ENCODE measurements around the gene GCLC.

The GCLC gene

DNA sequence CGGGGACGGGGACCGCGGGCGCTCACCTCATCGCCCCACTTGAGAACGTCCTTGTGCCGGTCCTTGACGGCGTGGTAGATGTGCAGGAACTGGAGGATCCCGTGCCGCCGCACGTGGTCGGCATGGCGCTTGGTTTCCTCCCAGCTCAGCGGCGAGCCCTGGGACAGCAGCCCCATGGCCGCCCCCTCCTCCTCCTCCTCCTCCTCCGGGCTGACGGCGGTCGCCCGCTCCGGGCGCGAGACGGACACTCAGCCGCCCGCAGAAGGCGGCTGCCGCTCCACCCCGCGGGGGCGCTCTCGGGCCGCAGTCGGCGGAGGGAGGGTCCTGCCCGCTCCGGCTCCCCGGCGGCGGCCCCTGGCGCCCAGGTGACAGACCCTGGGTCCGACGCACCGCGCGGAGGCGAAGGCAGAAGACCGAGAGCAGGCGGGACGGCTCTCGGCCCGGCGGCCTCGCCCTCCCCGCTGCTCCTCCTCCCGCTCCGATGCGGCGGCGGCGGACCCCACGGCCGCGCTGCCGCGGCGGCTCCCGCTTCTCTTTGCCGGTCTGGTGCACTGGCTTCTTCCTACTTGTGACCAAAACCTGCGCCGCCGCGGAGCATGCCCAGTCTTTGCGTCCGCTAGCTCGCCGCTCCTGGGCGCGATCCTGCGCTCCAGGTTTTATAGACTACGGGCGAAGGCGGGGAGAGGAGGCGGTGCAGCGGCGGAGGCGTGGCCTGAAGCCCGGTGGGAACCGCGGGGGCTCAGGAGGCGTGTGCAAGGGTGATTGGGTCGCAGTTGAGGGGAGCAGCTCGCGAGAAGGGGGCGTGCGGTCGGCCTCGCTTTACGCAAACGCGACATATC lies at the start of gene GCLC:
Gene GCLC (minus strand): TSS at position 632 of the 839 bp plus-strand sequence. CDS start 456 bp downstream, at position 176.
- H3K9me3 Mint-ChIP-seq = no peaks in the 10 kb centered on the region
- DNase-seq (ENCODE audit: low spot score in 2 of 2) = peak; percentile 81 to 84
- H3K27me3 Mint-ChIP-seq = no peaks in the 10 kb centered on the region
- peak within 1 kb of the TSS; percentile 95 for H3K4me3 Mint-ChIP-seq
- peaks cover 40% of the 10 kb centered on the region for H3K4me1 Mint-ChIP-seq
- H3K36me3 Mint-ChIP-seq = peaks cover 5% of the 10 kb centered on the region
- H3K27ac Mint-ChIP-seq = peak within 1 kb of the TSS; percentile 88
- ATAC-seq (ENCODE audit: low read depth) = peak; percentile 62

DNA sequence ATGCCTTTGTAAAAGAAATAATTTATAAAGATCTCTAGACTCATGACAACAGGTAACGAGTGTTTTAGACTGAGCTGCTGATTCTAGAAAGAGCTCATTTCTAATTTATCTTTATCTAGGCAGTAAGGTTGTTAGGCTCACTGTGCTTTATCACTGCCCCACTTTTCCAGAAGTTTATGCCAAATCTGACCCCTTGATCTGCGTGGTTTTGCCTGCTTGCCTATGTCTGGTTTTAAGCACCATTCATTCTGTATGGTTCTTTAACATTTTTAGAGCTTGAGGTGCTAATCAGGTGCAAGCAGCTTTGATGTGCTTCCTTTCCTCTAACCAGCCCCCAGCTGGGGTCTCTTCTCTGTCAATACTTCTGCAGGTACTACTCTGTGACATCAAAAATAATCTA lies 49.7 kb upstream of the GCLC start:
- H3K4me3 Mint-ChIP-seq = no peak overlapping the region
- ATAC-seq (ENCODE audit: low read depth) (no peak), DNase-seq (ENCODE audit: low spot score in 2 of 2) (no peak)
- peaks cover 2% of the 10 kb centered on the region for H3K27me3 Mint-ChIP-seq
- H3K9me3 Mint-ChIP-seq = no peaks in the 10 kb centered on the region
- peaks cover 1% of the 10 kb centered on the region for H3K36me3 Mint-ChIP-seq
- H3K4me1 Mint-ChIP-seq = no peaks in the 10 kb centered on the region
- H3K27ac Mint-ChIP-seq = no peak overlapping the region

DNA sequence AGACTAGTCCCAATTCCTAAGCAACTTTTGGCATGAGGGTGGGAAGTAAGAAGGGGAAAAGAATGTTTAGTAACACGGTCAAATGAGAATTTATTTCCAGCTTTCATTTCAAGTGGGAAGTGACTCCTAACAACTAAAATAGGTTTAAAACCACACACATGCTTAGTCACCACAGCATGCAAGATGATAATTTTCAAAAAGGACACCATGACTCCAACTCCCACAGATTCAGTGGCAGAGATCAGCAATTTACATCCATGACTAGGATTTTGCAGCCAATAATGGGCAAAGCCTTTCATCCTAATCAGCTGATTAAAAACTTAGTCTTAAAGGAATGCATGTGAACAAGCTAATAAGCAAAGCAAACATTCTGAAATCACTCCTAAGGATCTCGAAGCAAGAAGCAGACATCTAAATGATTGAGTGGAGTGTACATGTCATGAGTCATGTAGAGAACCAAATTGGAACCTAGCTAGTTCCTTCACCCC lies 48.1 kb upstream of the GCLC start:
- Mint-ChIP-seq H3K27me3 (peaks cover 2% of the 10 kb centered on the region), H3K9me3 (no peaks in the 10 kb centered on the region), H3K4me1 (peaks cover 8% of the 10 kb centered on the region), H3K27ac (no peak overlapping the region), H3K36me3 (peaks cover 1% of the 10 kb centered on the region), H3K4me3 (no peak overlapping the region)
- DNase-seq (ENCODE audit: low spot score in 2 of 2) (no peak), ATAC-seq (ENCODE audit: low read depth) (no peak)

DNA sequence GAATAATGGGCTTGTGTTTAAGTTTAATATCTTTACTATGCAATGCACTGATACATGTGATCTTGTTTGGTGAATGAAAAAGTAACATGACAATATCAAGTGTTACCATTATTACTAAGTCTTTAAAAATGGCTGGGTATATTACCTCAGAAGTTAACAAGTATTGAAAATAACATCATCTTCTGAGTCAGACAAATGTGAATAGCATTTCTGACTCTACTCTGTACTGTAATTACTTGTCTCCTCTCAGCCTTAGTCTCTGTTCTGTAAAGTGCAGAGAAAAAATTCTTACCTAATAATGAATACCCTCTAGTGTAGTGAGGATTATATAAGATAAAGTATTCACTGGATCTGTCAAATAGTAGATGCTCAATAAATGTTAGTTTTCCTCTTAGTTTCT lies 47.0 kb upstream of the GCLC start:
- H3K36me3 Mint-ChIP-seq = peaks cover 1% of the 10 kb centered on the region
- no peak for ATAC-seq (ENCODE audit: low read depth)

DNA sequence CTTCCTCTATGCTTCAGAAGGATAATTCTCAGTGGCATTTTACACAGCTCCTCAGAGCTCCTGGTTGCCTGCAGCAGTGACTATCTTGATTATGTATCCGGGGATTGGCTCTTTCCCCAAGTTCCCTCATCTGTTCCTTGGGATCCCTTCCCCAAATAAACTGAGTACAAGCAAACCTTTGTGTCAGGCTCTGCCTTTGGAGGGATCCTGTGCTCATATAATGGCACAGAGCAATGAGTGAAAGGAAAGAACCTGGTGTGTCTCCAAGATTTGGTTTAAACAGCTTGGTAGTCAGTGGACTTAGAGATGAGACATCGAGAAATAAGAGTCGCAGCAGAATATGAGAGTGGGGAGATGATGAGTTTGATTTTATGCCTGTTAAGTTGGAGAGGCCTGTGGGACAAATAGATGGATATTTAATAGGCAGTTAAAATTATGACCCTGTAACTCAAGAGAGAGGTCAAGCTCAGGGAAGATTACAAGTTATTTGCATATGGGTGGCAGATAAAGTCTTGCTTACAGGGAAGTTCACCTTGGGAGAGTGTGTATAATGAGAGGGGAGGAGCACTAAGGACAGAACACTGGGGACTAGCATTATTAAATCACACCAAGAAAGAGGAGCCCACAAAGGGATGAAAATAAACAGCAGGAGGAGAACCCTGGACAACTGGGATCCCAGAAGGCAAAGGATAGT lies 44.1 kb upstream of the GCLC start:
- Mint-ChIP-seq H3K27ac (no peak overlapping the region), H3K4me1 (peaks cover 21% of the 10 kb centered on the region), H3K27me3 (peaks cover 2% of the 10 kb centered on the region), H3K4me3 (no peak overlapping the region), H3K9me3 (no peaks in the 10 kb centered on the region), H3K36me3 (no peaks in the 10 kb centered on the region)
- DNase-seq (ENCODE audit: low spot score in 2 of 2) (no peak), ATAC-seq (ENCODE audit: low read depth) (no peak)

More for the DNA sequence above, 47.0 kb upstream of the GCLC start:
- Mint-ChIP-seq H3K27me3 (peaks cover 2% of the 10 kb centered on the region), H3K4me3 (no peak overlapping the region), H3K27ac (no peak overlapping the region), H3K4me1 (peaks cover 10% of the 10 kb centered on the region), H3K9me3 (no peaks in the 10 kb centered on the region)
- DNase-seq (ENCODE audit: low spot score in 2 of 2) = no peak

DNA sequence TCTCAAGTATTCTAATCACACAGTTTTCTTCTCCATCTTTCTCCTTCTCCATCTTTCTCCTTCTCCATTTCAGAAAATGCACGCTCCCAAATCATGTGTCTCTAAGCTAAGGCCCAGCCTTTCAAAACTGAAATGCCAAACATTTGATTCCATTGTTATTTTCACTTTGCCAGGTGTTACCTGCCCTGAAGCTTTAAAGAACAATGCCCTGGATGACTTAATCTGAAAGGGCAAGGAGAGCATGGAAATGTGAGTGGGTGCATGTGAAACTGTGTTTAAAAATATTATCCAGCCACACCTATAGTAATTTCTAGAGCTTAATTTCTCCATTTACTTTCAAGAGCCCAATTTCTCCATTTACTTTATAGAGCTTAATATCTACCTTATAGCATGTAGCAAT lies 42.4 kb upstream of the GCLC start:
- Mint-ChIP-seq H3K36me3 (no peaks in the 10 kb centered on the region), H3K27me3 (no peaks in the 10 kb centered on the region), H3K4me3 (no peak overlapping the region), H3K4me1 (peaks cover 21% of the 10 kb centered on the region), H3K27ac (no peak overlapping the region), H3K9me3 (no peaks in the 10 kb centered on the region)
- DNase-seq (ENCODE audit: low spot score in 2 of 2) (no peak), ATAC-seq (ENCODE audit: low read depth) (no peak)

DNA sequence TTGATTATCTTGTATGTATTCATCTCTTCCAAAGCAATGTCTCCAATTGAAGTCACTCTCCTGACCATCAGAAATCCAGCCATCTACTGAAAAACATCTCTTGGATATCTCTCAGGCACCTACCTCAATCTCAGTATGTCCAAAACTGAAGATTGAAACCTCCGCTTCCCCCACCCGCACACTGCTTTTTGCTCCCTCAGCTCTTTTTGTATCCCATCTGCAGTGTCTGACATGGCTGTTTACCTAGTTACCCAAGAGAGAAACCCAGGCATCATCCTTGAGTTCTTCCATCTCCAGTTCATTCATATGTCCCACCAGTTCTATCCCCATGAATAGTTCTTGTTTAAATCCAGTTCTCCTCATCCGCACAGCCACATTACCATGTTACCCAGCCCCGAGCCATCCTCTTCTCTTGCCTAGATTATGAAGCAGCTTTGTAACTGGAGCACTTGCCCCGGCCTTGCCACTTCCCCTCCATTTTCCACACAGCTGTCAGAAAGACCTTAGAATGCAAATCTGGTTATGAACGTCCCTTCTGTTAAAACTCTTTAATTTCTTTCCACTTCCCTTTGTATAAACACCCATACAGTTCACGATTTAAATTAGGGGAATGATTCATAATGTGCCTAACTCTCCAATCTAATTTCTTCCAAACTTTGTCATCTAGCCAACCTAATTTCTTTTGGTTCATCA lies 40.5 kb upstream of the GCLC start:
- H3K4me3 Mint-ChIP-seq = no peak overlapping the region
- no peak for ATAC-seq (ENCODE audit: low read depth)
- no peaks in the 10 kb centered on the region for H3K27me3 Mint-ChIP-seq
- H3K4me1 Mint-ChIP-seq = peaks cover 24% of the 10 kb centered on the region
- H3K9me3 Mint-ChIP-seq = no peaks in the 10 kb centered on the region
- no peak for DNase-seq (ENCODE audit: low spot score in 2 of 2)
- H3K36me3 Mint-ChIP-seq = no peaks in the 10 kb centered on the region
- H3K27ac Mint-ChIP-seq = peak overlapping the region; percentile 9

DNA sequence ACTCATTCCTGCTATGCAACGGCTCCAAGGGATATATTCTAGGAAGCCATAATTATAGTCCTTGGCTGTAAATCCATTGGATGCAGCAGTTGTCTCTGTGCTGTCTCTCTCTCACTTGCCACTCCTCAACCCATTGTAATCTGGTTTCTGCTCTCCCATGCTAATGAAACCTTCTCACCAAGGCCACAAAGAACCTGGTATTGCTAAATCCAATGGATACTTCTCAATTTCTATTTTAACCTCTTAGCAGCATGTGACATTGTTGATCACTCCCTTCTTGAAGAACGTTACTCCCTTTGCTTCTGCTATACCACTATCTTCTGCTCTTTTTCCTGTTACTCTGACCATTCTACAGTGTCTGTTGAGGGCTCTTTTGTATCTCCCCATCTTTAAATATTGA lies 39.8 kb upstream of the GCLC start:
- H3K4me3 Mint-ChIP-seq = no peak overlapping the region
- no peaks in the 10 kb centered on the region for H3K27me3 Mint-ChIP-seq
- H3K36me3 Mint-ChIP-seq = no peaks in the 10 kb centered on the region
- peaks cover 24% of the 10 kb centered on the region for H3K4me1 Mint-ChIP-seq
- H3K9me3 Mint-ChIP-seq = no peaks in the 10 kb centered on the region
- no peak overlapping the region for H3K27ac Mint-ChIP-seq
- ATAC-seq (ENCODE audit: low read depth) (no peak), DNase-seq (ENCODE audit: low spot score in 2 of 2) (no peak)

DNA sequence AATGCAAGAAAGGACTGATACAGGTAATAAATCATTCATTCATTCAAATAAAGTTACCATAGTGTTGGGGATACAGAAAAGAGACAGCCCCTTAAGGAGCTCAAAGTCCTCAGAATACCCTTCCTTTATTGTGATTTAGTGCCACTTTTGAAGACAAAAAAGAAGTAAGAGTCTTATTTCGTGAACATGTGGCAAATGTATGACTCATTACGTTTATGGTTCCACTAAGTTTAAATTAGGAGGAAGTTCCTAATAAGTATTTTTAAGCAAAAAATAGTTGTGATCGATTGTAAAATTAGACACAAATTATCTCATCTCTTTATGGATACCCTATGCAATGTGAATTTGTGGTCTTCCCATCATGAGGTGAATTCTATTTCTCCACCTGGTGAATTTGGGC lies 38.5 kb upstream of the GCLC start:
- H3K4me3 Mint-ChIP-seq = no peak overlapping the region
- H3K27ac Mint-ChIP-seq = no peak overlapping the region
- no peaks in the 10 kb centered on the region for H3K9me3 Mint-ChIP-seq
- ATAC-seq (ENCODE audit: low read depth) (no peak), DNase-seq (ENCODE audit: low spot score in 2 of 2) (no peak)
- peaks cover 16% of the 10 kb centered on the region for H3K4me1 Mint-ChIP-seq
- H3K27me3 Mint-ChIP-seq = no peaks in the 10 kb centered on the region
- no peaks in the 10 kb centered on the region for H3K36me3 Mint-ChIP-seq

DNA sequence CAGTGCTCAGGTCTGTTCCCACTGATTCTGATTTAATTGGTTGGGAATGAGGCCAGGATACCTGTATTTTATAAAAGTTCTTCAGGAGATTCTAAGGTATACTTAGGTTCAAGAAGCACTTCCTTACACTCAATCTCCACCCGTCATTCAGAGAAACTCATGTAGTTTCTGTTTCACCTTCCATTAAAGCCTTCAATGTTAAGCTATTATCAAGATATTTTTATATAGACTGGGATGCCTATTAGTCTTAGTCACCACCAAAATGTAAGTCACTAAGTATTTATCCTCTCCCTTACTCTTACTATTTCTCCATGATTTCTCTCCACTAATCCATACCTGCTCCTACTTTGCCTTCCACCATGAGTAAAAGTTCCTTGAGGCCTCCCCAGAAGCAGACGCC lies 38.1 kb upstream of the GCLC start:
- Mint-ChIP-seq H3K27me3 (no peaks in the 10 kb centered on the region), H3K4me1 (peaks cover 16% of the 10 kb centered on the region), H3K36me3 (no peaks in the 10 kb centered on the region), H3K4me3 (no peak overlapping the region), H3K9me3 (no peaks in the 10 kb centered on the region), H3K27ac (no peak overlapping the region)
- ATAC-seq (ENCODE audit: low read depth) (no peak), DNase-seq (ENCODE audit: low spot score in 2 of 2) (no peak)

DNA sequence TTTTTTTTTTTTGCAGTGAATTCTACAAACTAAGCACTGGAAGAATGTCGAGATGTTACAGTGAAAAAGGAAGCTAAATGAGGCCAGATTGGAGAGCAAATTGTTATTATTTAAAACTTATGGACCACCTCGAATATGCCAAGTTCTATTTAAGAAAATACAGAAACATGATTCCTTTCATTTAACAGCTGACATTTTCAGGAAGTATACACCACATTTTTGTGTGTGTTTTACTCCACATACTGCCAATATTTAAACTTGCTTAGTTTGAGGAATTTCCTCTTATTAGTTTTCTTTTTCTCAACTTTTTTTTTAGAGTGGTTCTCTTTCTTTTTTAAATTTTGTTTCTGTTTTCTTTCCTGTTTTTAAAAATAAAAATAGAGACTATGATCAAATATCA lies 37.0 kb upstream of the GCLC start:
- no peak for ATAC-seq (ENCODE audit: low read depth)
- Mint-ChIP-seq H3K9me3 (no peaks in the 10 kb centered on the region), H3K4me3 (no peak overlapping the region), H3K27me3 (no peaks in the 10 kb centered on the region), H3K4me1 (peaks cover 14% of the 10 kb centered on the region), H3K36me3 (no peaks in the 10 kb centered on the region), H3K27ac (no peak overlapping the region)
- no peak for DNase-seq (ENCODE audit: low spot score in 2 of 2)

DNA sequence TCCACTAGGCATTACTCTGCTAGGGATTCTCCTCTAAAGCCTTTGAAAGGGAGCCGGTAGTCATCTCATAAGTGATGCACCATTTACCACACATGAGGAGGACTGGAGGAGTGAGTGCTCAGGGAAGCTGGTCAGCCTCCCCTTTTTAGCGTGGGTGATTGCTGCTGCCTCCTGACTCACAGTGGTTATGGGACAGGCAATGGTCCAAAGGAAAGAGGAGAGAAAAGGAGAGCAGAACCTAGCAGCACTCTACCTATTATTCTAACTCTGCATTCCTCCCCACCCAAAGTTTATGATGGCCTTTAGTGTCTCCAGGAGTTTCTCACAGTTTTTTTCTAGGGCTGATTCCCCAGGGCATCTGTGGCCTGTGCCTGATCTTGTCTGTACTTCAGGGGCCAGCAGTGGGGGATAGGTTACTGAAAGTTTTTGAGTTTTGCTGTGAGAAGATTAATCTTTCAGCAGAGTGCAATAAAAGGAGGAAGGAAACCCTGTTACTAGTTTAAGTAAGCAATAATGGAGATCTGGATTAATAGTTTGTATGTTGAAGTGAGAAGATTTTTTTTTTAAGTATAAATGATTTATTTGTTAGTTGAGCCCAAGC lies 36.4 kb upstream of the GCLC start:
- H3K4me3 Mint-ChIP-seq = no peak overlapping the region
- no peak overlapping the region for H3K27ac Mint-ChIP-seq
- no peaks in the 10 kb centered on the region for H3K9me3 Mint-ChIP-seq
- H3K27me3 Mint-ChIP-seq = no peaks in the 10 kb centered on the region
- H3K36me3 Mint-ChIP-seq = no peaks in the 10 kb centered on the region
- no peak for DNase-seq (ENCODE audit: low spot score in 2 of 2)
- no peak for ATAC-seq (ENCODE audit: low read depth)
- peaks cover 14% of the 10 kb centered on the region for H3K4me1 Mint-ChIP-seq

DNA sequence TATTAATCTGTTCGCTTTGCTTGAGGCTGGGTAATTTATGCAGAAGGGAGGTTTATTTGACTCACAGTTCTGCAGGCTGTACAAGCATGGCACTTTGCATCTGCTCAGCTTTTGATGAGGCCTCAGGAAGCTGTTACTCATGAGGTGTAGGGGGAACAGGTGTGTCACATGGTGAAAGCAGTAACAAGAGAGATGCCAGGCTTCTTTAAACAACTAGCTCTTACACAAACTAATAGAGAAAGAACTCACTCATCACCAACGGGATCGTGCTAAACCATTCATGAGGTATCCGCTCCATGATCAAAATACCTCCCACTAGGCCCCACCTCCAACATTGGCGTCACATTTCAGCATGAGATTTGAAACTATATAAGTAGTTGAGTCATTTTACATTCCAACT lies 34.4 kb upstream of the GCLC start:
- Mint-ChIP-seq H3K9me3 (no peaks in the 10 kb centered on the region), H3K4me1 (peaks cover 7% of the 10 kb centered on the region), H3K27ac (no peak overlapping the region), H3K4me3 (no peak overlapping the region), H3K36me3 (no peaks in the 10 kb centered on the region), H3K27me3 (no peaks in the 10 kb centered on the region)
- no peak for DNase-seq (ENCODE audit: low spot score in 2 of 2)
- no peak for ATAC-seq (ENCODE audit: low read depth)

DNA sequence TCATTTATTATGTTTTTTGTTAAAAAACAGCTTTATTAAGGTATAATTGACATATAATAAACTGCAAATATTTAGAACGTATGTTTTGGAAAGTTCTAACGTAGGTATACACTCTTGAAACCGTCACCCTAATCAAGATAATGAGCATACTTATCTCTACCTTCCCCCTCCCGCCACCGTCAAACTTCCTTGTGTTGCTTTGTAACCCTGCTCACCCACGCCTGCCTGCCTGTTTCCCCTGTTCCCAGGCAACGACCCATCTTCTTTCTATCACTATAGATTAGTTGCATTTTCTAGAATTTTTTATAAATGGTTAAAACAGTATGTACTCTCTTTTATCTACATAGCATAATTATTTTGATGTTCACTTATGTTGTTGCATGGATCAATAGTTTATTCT lies 33.5 kb upstream of the GCLC start:
- DNase-seq (ENCODE audit: low spot score in 2 of 2) = no peak
- no peaks in the 10 kb centered on the region for H3K9me3 Mint-ChIP-seq
- no peak for ATAC-seq (ENCODE audit: low read depth)
- no peak overlapping the region for H3K4me3 Mint-ChIP-seq
- no peaks in the 10 kb centered on the region for H3K27me3 Mint-ChIP-seq
- H3K4me1 Mint-ChIP-seq = peaks cover 7% of the 10 kb centered on the region
- no peaks in the 10 kb centered on the region for H3K36me3 Mint-ChIP-seq
- no peak overlapping the region for H3K27ac Mint-ChIP-seq
